AG09319 (cell line): Measurements from ENCODE around the gene MRC1.

Experiments
- DNase-seq: peaks from one replicate; pipeline ENCODE4 v3.0.0-alpha.2; 2010; ENCODE audit warnings: low read depth; ENCODE audit errors: extremely low read depth
- CTCF ChIP-seq: IDR thresholded peaks from 2 replicates; pipeline ENCODE4 v1.5.1; 2011; ENCODE audit warnings: low read depth, mild to moderate bottlenecking, inconsistent platforms, low read length, moderate library complexity

Gene MRC1

GRCh38 chr10:17808971-17809841, at the start of gene MRC1:
MRC1 (plus strand) TSS chr10:17809348; CDS start chr10:17809466, 118 bp downstream.
- DNase-seq = no peak

DNA sequence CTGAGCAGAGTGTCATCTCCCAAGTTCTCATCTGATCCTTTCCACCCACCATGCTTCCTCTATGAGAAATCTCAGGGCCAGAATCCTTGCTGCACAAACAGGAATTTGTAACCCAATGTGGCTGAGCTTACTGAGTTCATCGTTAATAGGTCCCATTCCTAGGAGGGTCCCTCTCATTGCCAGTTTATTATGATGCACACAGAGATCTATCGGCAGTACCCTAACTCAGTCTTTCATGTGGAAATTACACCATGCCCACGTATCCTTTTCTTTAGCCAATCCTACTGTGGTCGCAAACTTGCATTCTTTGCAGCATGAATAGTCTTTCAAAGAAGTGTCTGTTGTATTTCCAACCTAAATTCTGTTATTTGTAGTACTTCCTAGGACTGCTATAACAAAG, 45.0 kb upstream of the MRC1 start:
- no peak for DNase-seq
- no peak for TF ChIP-seq CTCF

More at GRCh38 chr10:17808971-17809841, at the start of gene MRC1:
- TF ChIP-seq CTCF = no peak

GRCh38 chr10:17765602-17766001, 43.5 kb upstream of the MRC1 start:
- no peak for TF ChIP-seq CTCF

GRCh38 chr10:17766731-17767130, 42.4 kb upstream of the MRC1 start:
- no peak for TF ChIP-seq CTCF
- DNase-seq = no peak

More at GRCh38 chr10:17765602-17766001, 43.5 kb upstream of the MRC1 start:
- DNase-seq = no peak

DNA sequence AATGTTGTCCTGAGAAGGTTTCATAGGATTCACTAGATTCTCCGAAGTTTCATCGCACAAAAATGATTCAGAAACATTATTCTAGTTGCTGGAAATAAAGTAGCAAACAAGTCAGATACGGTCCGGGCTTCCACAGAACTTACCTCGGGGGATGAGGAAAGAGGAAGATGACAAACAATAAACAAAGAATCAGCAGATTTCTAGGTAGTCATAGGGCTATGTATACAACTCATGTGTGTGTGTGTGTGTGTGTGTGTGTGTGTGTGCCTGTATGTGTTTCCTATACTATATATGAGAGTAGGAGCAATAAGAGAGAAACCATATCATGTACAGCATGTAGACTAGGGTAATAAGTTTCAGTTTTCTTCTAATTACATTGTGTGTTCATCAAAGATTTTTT, 40.7 kb upstream of the MRC1 start:
- no peak for TF ChIP-seq CTCF
- DNase-seq = no peak

DNA sequence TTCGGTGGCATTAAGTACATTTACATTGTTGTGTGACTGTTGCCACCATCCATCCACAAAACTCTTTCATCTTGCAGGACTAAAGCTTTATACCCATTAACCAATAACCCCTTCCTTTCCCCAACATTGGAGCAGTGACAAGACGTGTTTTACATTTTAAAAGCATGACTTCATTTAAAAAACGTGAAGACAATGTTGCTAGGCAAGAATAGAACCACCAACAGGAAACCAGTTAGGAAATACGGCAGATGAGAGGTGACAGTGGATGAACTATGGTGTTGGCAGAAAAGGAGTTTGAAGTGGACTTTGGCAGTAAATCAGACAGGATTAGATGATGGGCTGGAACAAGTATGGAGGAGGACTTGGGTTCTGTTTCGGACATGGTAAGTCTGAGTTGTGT, 40.2 kb upstream of the MRC1 start:
- TF ChIP-seq CTCF = no peak
- no peak for DNase-seq

- no peak for TF ChIP-seq CTCF
Observed at GRCh38 chr10:17771017-17771416, 38.1 kb upstream of the MRC1 start.

More at GRCh38 chr10:17771017-17771416, 38.1 kb upstream of the MRC1 start:
- DNase-seq = no peak
